Gastroesophageal sphincter (tissue), 3 donors: ENCODE results near the gene CENPN.

ENCODE experiments used
- CTCF ChIP-seq, 4 experiments: fragments of 200-600 bp in 2 of 4; fragments of 450-650 bp in 2 of 4; sonication (generic) in 1 of 4; IDR thresholded peaks; one replicate each; pipeline ENCODE4 v1.5.1; 2017 to 2019; ENCODE audit warnings: antibody characterized with exemption in 4 of 4, mild to moderate bottlenecking in 2 of 4, moderate library complexity in 2 of 4
- POLR2A ChIP-seq, 2 donors: fragments of 450-650 bp; IDR thresholded peaks; one replicate each; pipeline ENCODE4 v1.6.1; 2017; ENCODE audit warnings: antibody characterized with exemption in 2 of 2, mild to moderate bottlenecking in 2 of 2, moderate library complexity in 1 of 2
- POLR2AphosphoS5 ChIP-seq: sonication (generic); formaldehyde crosslinking; IDR thresholded peaks from one replicate; pipeline ENCODE4 v1.6.1; 2017; ENCODE audit warnings: antibody characterized with exemption

GRCh38 chr16:81029930-81030604, 23.1 kb downstream of the CENPN start:
- TF ChIP-seq POLR2A (IDR thresholded peaks at IDR 0.05) (no peak), POLR2AphosphoS5 (no peak), CTCF (IDR thresholded peaks at IDR 0.05) (no peak)
